Hepatocyte (in vitro differentiated cells): ENCODE measurements around the gene PSD2. TPM values are rescaled to one million over a fixed set of nuclear protein-coding genes. Genes with fewer than 3 reads are reported as not detected.

Experiments used
- DNase-seq: peaks from one replicate; pipeline ENCODE4 v3.0.0-alpha.2; 2016; ENCODE audit warnings: low spot score
- H2AFZ ChIP-seq: fragments of 200-600 bp; sonication (generic); 2 replicates; pipeline ENCODE4 v1.6.0; 2016; ENCODE audit warnings: antibody characterized with exemption, mild to moderate bottlenecking
- H3K27ac ChIP-seq: fragments of 200-600 bp; sonication (generic); 2 replicates; pipeline ENCODE4 v1.5.1; 2016; ENCODE audit warnings: mild to moderate bottlenecking
- H3K27me3 ChIP-seq: fragments of 200-600 bp; sonication (generic); 2 replicates; pipeline ENCODE4 v1.6.1; 2016
- H3K36me3 ChIP-seq: fragments of 200-600 bp; sonication (generic); replicated peaks from 2 replicates; pipeline ENCODE4 v1.5.1; 2016; ENCODE audit warnings: low read depth; ENCODE audit not compliant: insufficient read depth
- H3K4me1 ChIP-seq: fragments of 200-600 bp; sonication (generic); 2 replicates; pipeline ENCODE4 v1.5.1; 2016; ENCODE audit warnings: mild to moderate bottlenecking, moderate library complexity; ENCODE audit not compliant: insufficient read depth
- H3K4me2 ChIP-seq: fragments of 200-600 bp; sonication (generic); 2 replicates; pipeline ENCODE4 v1.6.0; 2016
- H3K4me3 ChIP-seq: fragments of 200-600 bp; sonication (generic); 2 replicates; pipeline ENCODE4 v1.5.1; 2016; ENCODE audit warnings: mild to moderate bottlenecking
- H3K79me2 ChIP-seq: fragments of 200-600 bp; sonication (generic); 2 replicates; pipeline ENCODE4 v1.6.0; 2017; ENCODE audit warnings: mild to moderate bottlenecking
- H3K9me2 ChIP-seq: fragments of 200-600 bp; sonication (generic); replicated peaks from 2 replicates; pipeline ENCODE4 v1.6.0; 2017; ENCODE audit warnings: mild to moderate bottlenecking; ENCODE audit not compliant: insufficient read depth
- H3K9me3 ChIP-seq: fragments of 200-600 bp; sonication (generic); 2 replicates; pipeline ENCODE4 v1.5.1; 2016; ENCODE audit warnings: low read depth, mild to moderate bottlenecking
- H4K20me1 ChIP-seq: fragments of 200-600 bp; sonication (generic); 2 replicates; pipeline ENCODE4 v1.6.0; 2016; ENCODE audit warnings: mild to moderate bottlenecking; ENCODE audit not compliant: insufficient read depth, poor library complexity, severe bottlenecking
- CTCF ChIP-seq: fragments of 200-600 bp; sonication (generic); IDR thresholded peaks from 2 replicates; pipeline ENCODE4 v1.5.1; 2016; ENCODE audit warnings: antibody characterized with exemption, mild to moderate bottlenecking; ENCODE audit not compliant: poor library complexity
- EZH2 ChIP-seq: fragments of 200-600 bp; sonication (generic); IDR thresholded peaks from 2 replicates; pipeline ENCODE4 v1.6.1; 2016; ENCODE audit warnings: antibody characterized with exemption, mild to moderate bottlenecking, borderline replicate concordance
- EZH2phosphoT487 ChIP-seq: fragments of 200-600 bp; sonication (generic); IDR thresholded peaks from one replicate; pipeline ENCODE4 v1.6.1; 2018; ENCODE audit warnings: antibody characterized with exemption, mild to moderate bottlenecking, low read depth, moderate library complexity; ENCODE audit not compliant: unreplicated experiment, severe bottlenecking
- WGBS: methylation state at CpG from one replicate; pipeline ENCODE4 v1.1.6; 2016; ENCODE audit warnings: low lambda C conversion rate; ENCODE audit errors: missing lambda C conversion rate; 5-methylcytosine and 5-hydroxymethylcytosine counted together
- polyA plus RNA-seq: library from polyadenylated mRNA; unstranded; fragments of >200 nt; fragmentation: Nextera tagmentation; extraction: Ambion mirVana; gene quantifications from 2 replicates; pipeline ENCODE4 v1.2.1, GENCODE V29; 2016
- total RNA-seq: library from RNA; depleted of rRNA; stranded (reverse); fragments of >200 nt; gene quantifications from 2 replicates; pipeline ENCODE4 v1.2.3, GENCODE V29; 2014

PSD2 gene
- total and polyA plus RNA-seq, 2 experiments from 2014 or later: not detected

DNA sequence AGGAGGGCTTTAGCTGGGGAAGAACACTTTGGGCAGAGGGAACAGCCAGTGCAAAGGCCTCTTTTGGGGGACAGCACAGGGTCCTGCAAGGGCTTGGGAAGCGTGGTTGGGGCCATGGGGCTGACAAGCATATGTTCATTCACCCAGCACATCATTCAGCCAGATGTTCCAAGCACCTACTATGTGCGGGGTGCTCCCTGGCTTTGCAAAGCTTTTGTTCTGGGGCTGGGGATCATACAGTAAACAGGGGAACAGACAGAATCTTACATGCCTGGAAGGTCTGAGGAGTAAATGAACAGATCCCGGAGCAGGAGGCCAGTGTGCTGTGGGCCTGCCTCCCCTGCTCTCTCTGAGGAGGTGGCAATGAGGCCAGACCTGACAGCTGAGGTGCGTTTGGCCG is 16.7 kb downstream of the PSD2 start:
- Histone ChIP-seq H3K79me2 (no peaks in the 10 kb centered on the region), H3K27me3 (peaks cover 7% of the 10 kb centered on the region), H3K4me2 (no peak overlapping the region), H3K4me1 (no peaks in the 10 kb centered on the region), H3K36me3 (no peaks in the 10 kb centered on the region), H3K4me3 (no peak overlapping the region), H4K20me1 (no peaks in the 10 kb centered on the region), H3K9me2 (no peaks in the 10 kb centered on the region), H3K27ac (no peak overlapping the region), H2AFZ (no peak overlapping the region), H3K9me3 (no peaks in the 10 kb centered on the region)
- TF ChIP-seq EZH2: no peak
- no peak for TF ChIP-seq EZH2phosphoT487
- TF ChIP-seq CTCF: no peak
- DNase-seq: no peak
- WGBS: 76% methylated on average over 5 of the region's 5 CpGs

GRCh38 chr5:139812836-139813805 is 17.5 kb downstream of the PSD2 start:
- Histone ChIP-seq H3K27ac (no peak overlapping the region), H3K79me2 (no peaks in the 10 kb centered on the region), H3K4me2 (no peak overlapping the region), H3K4me3 (no peak overlapping the region), H2AFZ (no peak overlapping the region), H3K9me2 (no peaks in the 10 kb centered on the region), H3K36me3 (no peaks in the 10 kb centered on the region), H4K20me1 (no peaks in the 10 kb centered on the region), H3K9me3 (no peaks in the 10 kb centered on the region), H3K4me1 (no peaks in the 10 kb centered on the region), H3K27me3 (peaks cover 4% of the 10 kb centered on the region)
- no peak for DNase-seq
- WGBS: 91% methylated on average over 25 of the region's 25 CpGs
- TF ChIP-seq EZH2 (no peak), EZH2phosphoT487 (no peak), CTCF (no peak)

- H3K27ac ChIP-seq: no peak overlapping the region
- DNase-seq: no peak
These were observed 18.6 kb downstream of the PSD2 start for GRCh38 chr5:139814191-139814601.

More at GRCh38 chr5:139814191-139814601, 18.6 kb downstream of the PSD2 start:
- Histone ChIP-seq H3K36me3 (no peaks in the 10 kb centered on the region), H3K4me1 (no peaks in the 10 kb centered on the region), H3K9me3 (no peaks in the 10 kb centered on the region), H2AFZ (no peak overlapping the region), H3K4me2 (no peak overlapping the region), H3K79me2 (no peaks in the 10 kb centered on the region), H3K9me2 (no peaks in the 10 kb centered on the region), H3K27me3 (peaks cover 4% of the 10 kb centered on the region), H4K20me1 (no peaks in the 10 kb centered on the region), H3K4me3 (no peak overlapping the region)
- TF ChIP-seq CTCF (no peak), EZH2 (no peak), EZH2phosphoT487 (no peak)
- WGBS: 85% methylated on average over 12 of the region's 14 CpGs
